CD4-positive, alpha-beta T cell treated with Interleukin-12 subunit alpha and Interleukin-12 subunit beta, for 1 hour (primary cell): ENCODE measurements around the gene CBR3.
"Not testable (repeated sequence)": the region's sequence is repeated elsewhere in the genome, so short reads cannot be mapped to it uniquely, and the experiment has no call there.

Source experiments
- DNase-seq: peaks from one replicate; pipeline ENCODE4 v3.0.0-alpha.2; 2020

CBR3 gene

DNA sequence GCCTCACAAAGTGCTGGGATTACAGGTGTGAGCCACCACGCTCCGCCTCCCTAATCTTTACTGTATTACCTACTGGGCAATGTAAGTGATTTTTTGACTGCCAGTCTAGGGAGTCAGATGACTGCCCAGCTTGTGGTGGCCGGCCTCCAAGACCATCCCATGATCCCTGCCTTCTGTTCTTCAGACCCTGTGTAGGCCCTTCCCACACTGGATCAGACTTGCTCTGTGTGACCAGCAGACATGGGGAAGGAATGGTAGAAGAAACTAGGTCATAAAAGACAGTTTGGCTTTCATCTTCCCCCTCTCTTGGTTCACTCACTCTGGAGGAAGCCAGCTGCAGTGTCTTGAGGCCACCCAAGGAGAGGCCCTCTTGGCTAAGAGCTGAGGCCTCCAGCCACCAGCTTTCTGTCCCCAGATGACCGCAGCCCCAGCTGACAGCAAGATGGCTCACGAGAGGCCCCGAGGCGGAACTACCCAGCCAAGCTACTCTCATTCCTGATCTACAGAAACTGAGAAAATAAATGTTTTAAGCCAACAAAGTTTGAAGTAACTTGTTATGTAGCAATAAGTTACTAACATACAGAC is 14.5 kb upstream of the CBR3 start:
- no peak for DNase-seq

DNA sequence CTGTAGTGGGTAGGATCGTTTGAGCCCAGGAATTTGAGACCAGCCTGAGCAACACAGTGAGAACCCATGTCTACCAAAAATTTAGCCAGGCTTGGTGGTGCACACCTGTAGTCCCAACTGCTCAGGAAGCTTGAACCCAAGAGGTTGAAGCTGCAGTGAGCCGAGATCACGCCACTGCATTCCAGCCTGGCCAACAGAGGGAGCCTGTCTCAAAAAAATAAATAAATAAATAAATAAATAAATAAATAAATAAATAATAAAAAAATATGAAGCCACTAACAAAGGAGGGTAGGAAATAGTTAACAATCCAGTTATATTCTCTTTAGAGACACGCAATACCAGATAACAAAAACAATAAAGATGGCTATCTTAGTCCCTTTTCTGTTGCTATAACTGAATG is 11.9 kb upstream of the CBR3 start:
- no peak for DNase-seq

DNA sequence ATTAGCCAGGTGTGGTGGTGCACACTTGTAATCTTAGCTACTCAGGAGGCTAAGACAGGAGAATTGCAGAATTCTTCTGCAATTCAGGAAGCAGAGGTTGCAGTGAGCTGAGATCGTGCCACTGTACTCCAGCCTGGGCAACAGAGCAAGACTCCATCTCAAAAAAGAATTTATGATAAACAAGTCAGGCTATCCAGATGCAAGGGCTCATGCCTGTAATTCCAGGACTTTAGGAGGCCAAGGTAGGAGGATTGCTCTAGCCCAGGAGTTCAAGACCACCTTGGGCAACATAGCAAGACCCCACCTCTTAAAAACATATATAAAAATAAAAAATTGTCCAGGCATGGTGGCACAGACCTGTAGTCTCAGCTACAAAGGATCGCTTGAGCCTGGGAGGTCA is 10.5 kb upstream of the CBR3 start:
- no peak for DNase-seq

DNA sequence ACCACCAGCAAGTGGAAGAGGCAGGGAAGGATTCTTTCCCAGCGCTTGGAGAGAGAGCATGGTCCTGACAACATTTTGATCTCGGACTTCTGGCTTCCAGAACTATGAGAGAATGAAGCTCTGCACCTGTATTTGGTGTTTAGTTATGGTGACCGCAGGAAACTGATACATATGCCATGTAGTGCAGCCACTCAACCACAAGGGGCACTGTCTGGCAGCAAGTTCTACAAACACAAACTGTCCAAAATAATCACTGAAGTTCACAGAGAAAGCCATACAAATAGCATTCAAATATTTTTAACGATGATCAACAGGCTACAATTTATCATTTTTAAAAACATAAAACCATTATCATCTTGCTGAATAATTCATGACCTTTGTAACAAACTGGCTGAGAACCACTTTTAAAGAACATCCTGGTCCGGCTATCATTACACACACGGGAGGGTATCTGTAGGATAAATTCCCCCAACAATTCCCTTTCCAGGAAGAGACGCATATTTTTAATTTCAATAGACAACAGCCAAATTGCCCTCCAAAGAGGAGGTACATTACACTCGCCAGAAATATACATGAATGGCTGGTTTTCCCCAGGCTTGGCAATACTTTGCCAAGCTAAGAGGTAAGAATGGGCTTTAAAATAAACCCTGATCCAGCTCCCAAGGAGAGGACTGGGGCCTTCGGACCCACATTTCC is 9.2 kb upstream of the CBR3 start:
- peak; percentile 67 for DNase-seq

DNA sequence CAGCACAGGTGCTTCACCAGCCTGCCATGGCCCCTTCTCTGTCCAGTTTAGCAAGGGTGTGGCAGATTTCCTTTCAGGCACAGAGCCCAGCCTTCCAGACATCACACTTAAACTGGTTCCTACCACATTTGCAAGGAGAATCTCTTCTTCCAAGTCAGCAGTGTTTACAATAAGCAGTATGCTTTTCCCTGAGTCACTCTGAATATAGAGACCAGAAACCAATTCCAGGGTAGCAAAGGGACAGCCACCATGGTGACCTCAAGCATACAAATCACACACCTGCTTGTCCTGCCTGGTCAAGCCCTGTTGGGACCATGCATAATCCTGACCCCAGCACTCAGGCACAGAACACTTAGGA is 8.7 kb upstream of the CBR3 start:
- DNase-seq = no peak

DNA sequence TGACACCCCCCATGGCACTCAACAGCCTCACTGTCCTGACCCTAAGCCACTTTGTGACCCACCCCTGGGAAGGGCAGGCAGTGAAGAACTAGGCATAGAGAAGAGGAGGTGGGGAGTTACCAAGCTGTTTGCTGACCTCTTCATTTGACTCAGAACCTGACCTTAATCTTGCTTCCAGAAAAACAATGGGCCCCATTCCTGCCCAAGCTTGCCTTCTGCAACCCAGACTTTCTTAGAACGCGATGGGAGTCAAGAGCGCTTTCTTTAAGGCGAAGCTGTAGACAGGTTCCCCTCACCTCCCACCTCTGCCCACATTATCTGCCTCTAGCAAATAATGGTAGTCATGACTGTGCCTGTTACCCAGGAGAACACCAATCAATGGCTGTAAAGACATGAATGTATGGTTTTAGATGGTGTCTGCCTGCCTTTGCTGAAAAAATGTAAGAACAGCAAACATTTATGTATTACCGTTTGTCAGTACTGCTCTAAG is 8.2 kb upstream of the CBR3 start:
- DNase-seq = no peak

DNA sequence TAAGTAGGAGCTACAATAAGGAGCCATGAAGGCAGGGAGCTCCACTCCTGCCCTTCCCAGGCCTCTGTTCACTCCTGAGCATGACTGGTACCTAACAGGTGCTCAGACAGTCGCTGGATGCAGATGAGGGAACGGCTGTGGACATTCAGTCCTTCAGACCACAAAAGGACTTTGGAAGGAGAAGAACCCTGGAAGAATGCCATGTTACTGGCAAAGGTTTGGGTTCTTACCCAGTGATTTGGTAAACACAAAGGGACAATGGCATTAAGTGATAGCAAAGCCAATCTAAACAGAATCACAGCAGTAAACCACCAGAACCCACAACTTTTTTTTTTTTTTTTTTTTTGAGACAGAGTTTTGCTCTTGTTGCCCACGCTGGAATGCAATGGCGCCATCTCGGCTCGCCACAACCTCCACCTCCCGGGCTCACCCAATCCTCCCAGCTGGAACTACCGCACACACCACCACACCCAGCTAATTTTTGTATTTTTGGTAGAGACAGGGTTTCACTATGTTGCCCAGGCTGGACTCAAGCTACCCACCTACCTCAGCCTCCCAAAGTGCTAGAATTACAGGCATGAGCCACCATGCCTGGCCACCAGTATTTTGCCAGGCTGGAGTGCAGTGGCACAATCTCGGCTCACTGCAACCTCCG is 7.5 kb upstream of the CBR3 start:
- no peak for DNase-seq

DNA sequence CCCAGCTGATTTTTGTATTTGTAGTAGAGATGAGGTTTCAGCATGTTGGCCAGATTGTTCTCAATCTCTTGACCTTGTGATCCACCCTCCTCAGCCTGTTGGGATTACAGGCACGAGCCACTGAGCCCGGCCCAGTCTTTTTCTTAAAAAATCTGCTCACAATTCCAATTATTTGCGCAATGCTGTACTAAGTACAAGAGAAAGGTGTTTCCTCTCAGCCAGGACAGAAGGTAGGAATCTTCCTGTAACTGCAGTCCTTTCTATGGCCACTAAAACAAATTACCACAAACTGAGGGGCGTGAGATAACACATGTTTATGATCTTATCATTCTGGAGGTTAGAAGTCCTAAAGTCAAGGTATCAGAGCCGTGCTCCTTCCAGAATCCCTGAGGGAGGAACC is 6.9 kb upstream of the CBR3 start:
- DNase-seq = no peak

DNA sequence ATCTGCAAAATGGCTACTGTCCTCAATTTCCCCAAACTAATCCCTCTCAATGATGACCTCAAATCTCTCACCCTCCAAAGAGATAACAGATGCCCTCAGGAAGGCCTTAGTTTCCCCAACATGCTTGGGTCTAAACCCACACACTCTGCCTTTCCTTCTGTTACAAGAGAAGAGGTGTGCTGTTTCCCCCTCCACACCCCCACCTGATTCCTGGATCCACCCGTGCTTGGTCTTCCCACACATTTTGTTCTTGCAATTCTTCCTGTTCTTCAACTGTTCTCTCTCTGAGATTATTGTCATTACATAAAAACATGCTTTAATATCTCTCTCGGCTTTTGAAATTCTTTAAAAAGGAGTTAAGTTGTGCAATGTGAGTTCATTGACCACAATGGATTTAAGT is 5.7 kb upstream of the CBR3 start:
- no peak for DNase-seq

DNA sequence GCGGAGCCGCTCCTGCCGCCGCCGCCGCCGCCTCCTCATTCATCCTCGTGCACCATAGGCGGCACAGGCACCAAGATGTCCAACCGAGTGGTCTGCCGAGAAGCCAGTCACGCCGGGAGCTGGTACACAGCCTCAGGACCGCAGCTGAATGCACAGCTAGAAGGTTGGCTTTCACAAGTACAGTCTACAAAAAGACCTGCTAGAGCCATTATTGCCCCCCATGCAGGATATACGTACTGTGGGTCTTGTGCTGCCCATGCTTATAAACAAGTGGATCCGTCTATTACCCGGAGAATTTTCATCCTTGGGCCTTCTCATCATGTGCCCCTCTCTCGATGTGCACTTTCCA is 4.5 kb upstream of the CBR3 start:
- DNase-seq = not testable (repeated sequence)

DNA sequence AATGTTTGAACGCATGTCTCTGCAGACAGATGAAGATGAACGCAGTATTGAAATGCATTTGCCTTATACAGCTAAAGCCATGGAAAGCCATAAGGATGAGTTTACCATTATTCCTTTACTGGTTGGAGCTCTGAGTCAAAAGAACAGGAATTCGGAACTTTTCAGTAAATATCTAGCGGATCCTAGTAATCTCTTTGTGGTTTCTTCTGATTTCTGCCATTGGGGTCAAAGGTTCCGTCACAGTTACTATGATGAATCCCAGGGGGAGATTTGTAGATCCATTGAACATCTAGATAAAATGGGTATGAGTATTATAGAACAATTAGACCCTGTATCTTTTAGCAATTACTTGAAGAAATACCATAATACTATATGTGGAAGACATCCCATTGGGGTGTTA is 4.0 kb upstream of the CBR3 start:
- DNase-seq = not testable (repeated sequence)

DNA sequence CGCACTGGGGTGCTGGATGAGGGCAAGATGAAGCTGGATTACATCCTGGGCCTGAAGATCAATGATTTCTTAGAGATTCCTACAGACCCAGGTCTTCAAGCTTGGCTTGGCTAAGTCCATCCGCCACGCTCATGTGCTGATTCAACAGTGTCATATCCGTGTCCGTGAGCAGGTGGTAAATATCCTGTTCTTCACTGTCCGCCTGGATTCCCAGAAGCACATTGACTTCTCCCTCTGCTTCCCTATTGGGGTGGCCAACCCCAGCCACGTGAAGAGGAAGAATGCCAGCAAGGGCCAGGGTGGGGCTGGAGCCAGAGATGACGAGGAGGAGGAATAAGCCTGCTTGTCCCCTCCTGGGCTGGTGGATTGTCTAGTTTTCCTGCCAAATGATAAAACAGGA is 2.2 kb upstream of the CBR3 start:
- no peak for DNase-seq

DNA sequence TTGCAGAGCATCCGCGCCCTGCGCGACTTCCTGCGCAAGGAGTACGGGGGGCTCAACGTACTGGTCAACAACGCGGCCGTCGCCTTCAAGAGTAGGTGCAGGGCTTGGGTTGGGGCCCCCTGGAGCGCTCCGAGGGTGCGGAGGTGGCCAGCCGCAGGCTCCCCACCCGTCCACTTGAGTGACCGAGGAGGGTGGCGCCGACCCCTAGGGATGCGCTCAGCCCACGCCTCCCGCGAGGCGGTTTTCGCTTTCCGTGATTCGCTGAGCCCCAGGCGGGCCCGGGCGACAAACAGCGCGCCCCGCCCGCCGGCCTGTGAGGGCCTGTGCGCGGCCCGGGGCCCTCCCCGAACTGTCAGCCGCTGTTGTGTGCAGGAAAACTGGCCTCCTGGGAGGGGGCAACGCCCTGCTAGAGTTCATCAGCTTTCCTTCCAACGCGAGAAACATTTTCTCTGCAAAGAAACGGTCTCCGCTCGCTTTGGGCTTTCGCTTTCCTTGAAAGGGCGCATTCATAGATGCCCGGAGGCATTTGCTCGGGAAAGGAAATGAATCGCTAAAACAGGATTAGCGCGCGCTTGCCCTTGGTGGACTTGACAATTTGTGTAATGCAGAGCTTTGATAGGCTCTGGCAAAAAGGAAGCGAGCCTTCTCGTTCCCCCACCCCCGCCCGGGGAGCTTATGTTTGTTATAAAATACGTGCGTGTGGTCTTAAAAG is 668 bp downstream of the CBR3 start:
- peak; percentile 54 for DNase-seq

DNA sequence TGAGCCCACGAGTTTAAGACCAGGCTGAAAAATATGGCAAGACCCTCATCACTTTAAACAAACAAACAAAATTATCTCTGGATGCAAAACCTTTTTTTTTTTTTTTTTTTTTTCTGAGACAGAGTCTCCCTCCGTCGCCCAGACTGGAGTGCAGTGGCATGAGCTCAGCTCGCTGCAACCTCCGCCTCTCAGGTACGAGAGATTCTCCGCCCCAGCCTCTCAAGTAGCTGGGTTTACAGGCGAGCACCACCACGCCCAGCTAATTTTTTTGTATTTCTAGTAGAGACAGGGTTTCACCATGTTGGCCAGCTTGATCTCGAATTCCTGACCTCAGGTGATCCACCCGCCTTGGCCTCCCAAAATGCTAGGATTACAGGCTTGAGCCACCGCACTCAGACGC is 4.9 kb downstream of the CBR3 start:
- DNase-seq = not testable (repeated sequence)

DNA sequence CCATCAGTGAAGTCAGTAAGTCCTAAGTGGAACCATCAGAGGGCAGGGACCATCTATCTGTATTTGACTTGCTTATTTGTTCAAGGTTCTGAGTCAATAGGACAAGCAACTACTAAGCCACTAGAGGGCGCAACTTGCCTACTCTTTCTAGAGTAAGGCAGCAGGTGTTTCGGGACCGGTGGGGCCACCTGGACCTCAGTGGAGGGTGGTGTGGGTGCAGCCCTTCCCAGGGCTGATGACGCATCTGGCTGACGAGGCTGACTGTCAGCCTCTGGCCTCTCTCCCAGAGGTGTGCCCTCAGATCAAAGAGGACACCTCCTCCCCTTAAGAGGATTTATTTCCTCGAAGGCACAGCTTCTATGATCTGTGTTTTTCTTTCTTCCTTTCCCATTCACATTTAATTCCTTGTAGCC is 6.6 kb downstream of the CBR3 start:
- peak; percentile 93 for DNase-seq

DNA sequence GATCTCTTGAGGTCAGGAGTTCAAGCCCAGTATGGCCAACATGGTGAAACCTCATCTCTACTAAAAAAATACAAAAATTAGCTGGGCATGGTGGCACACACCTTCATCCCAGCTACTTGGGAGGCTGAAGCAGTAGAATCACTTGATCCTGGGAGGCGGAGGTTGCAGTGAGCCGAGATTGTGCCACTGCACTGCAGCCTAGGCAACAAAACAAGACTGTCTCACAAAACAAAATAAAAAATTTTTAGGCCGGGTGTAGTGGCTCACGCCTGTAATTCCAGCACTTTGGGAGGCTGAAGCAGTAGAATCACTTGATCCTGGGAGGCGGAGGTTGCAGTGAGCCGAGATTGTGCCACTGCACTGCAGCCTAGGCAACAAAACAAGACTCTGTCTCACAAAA is 9.4 kb downstream of the CBR3 start:
- DNase-seq = not testable (repeated sequence)

DNA sequence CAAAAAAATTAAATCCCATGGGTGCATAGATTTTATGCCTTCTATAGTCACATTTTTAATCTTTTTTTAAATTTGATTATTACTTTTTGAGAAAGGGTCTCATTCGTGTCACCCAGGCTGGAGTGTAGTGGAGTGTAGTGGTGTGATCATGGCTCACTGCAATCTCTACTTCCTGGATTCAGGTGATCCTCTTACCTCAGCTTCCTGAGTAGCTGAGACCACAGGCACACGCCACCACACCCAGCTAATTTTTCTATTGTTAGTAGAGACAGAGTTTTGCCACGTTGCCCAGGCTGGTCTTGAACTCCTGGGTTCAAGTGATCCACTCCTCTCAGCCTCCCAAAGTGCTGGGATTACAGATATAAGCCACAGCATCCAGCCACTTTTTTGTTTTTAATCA is 10.4 kb downstream of the CBR3 start:
- DNase-seq = peak; percentile 57

DNA sequence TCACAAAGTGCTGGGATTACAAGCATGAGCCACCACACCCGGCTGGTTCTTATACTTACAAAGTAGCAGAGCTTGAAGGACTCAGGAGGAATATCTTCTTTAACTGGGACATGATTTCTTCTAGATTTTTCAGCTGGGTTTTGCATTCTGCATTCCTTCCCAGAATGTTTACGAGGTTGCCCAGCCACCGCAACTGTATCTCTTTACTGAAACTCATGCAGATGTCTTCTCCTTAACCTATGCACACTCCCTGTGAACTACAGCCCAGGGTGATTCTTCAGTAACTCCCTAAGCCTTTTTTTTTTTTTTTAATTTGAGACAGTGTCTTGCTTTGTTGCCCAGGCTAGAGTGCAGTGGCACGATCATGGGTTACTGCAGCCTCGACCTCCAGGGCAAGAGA is 13.0 kb downstream of the CBR3 start:
- DNase-seq = no peak

DNA sequence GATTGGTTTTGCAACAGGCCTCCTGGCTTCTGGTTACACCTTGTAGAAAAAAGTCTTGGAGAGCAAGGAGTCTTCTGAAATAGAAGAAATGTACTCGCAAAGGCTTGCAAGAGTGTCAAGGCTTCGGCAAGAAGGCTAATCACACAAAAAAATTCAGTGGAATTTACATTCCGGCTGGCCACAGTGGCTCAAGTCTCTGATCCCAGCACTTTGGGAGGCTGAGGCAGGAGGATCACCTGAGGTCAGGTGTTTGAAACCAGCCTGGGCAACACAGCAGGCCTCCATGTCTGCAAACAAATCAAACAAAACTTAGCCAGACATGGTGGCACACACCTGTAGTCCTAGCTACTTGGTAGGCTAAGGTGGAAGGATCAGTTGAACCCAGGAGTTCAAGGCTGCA is 14.0 kb downstream of the CBR3 start:
- no peak for DNase-seq

DNA sequence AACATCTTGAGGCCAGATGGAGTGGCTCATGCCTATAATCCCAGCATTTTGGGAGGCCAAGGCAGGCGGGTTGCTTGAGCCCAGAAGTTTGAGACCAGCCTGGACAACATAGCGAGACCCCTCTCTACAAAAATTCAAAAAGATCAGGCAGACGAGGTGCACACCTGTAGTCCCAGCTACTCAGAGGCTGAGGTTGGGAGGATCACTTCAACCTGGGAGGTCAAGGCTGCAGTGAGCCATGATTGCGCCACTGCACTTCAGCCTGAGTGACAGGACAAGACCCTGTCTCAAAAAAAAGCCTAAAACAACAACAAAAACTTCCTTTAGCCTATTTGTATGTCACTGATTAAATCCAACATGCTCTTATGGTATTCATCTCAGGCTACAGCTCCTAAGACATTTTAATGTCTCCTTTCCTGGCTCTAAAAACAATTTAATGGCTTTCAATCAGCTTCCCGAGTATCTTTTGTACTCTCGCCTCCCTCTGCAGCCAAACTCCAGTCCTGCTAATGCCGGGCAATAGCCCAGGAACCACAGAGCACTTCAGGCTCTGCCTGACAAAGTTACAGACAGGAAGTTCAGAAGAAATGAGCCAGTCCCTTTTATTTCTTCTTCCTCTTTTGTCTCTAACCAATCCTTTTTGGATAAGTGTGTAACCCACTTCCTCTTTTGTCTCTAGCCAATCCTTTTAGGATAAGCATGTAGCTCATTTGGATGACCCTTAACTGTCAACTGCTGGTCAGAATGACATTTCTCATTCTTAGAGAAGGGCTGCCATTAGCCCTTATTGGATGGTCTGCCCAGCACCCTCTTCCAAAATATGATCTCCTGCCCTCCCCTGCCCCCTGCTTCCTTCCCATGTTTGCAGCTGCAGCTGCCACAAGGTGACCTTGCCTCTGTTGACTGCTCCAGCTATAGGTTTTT is 15.2 kb downstream of the CBR3 start:
- peak; percentile 23 for DNase-seq

DNA sequence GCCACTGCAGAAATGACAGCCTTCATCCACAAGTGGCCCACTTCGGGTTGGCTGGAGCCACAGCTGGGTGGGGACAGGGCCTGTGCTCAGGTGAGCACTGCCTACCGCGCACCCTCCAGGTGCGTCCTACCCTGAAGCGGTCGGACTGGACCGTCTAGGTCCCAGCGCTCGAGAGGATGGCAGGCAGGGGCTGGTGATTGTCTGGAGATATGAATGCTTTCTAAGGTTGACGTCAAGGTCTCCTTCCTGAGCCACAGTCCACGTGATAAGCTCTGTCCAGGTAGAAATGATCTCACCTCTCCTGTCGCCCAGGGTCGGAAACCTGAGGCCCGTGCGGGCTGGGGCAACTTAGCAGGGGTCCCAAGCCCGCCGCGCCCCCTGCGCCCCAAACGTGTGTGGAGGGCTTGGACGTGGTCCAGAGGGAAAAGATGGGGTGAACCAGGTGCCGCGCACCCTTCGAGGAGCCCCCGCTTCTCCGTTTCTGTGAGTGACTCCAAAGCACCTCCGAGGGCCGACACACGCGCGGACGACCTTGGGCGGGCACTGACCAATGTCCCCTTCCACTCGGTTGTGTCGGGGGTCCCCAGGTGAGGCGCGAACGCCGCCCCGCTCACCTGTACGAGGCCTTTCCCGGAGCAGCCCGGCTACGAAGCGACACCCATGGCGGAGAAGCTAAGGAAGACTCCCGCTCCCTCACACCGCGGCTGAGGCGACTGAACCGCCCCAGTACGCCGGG is 20.9 kb downstream of the CBR3 start:
- peak; percentile 15 for DNase-seq

DNA sequence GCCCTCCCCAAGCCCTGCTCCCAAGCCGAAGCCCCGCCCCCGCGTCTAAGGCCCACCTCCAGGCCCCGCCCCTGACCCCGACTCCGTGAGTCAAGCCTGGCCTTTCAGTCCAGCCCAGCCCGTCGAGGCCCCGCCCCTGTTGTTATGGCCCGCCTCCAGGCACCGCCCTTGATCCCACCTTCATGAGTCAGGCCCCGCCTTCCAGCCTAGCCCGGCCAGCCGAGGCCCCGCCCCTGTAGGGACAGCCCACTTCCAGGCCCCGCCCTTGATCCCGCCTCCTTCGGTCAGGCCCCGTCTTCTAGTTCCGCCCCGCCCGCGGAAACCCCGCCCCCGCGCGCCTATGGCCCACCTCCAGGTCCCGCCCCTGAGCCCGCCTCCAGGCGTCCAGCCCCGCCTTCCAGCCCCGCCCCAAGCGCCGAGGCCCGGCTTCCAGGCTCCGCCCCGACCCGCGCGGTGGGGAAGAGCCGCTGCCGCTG is 21.5 kb downstream of the CBR3 start:
- peak; percentile 99 for DNase-seq
